Measurements from ENCODE around the gene DIAPH3. TPM values are rescaled to one million over a fixed set of nuclear protein-coding genes. Genes with fewer than 3 reads are reported as not detected.
"Not testable (repeated sequence)": the region's sequence is repeated elsewhere in the genome, so short reads cannot be mapped to it uniquely, and the experiment has no call there.

Gene DIAPH3
- polyA plus RNA-seq, 1 donor from 2014 or later: 0.37 TPM

- Histone ChIP-seq H3K36me3 (ENCODE audit: insufficient read depth, low read length) (no peaks in the 10 kb centered on the region), H4K20me1 (ENCODE audit: insufficient read depth) (no peaks in the 10 kb centered on the region), H3K9me2 (ENCODE audit: insufficient read depth, low read length) (no peaks in the 10 kb centered on the region), H3K27me3 (ENCODE audit: insufficient read depth, low read depth, low read length) (no peaks in the 10 kb centered on the region), H2AFZ (ENCODE audit: low read depth, low read length) (no peak overlapping the region), H3K4me2 (ENCODE audit: low read length) (no peak overlapping the region), H3K9me3 (ENCODE audit: low read length) (no peaks in the 10 kb centered on the region), H3K9ac (ENCODE audit: low read length) (no peak overlapping the region), H3K27ac (ENCODE audit: low read length) (no peak overlapping the region), H3K79me2 (replicated peaks; ENCODE audit: insufficient read depth, low read length) (no peaks in the 10 kb centered on the region), H3F3A (ENCODE audit: insufficient read depth, low read length, poor library complexity, severe bottlenecking) (no peaks in the 10 kb centered on the region), H3K4me3 (ENCODE audit: low read length) (no peak overlapping the region)
- TF ChIP-seq TAF1 (IDR thresholded peaks at IDR 0.05; ENCODE audit: low read depth): no peak
- no peak for TF ChIP-seq POLR2AphosphoS5 (IDR thresholded peaks at IDR 0.05)
- no peak for TF ChIP-seq EP300 (conservative IDR thresholded peaks at IDR 0.05; ENCODE audit: poor library complexity, severe bottlenecking)
- TF ChIP-seq EZH2 (IDR thresholded peaks at IDR 0.05; ENCODE audit: borderline replicate concordance, insufficient read depth, low read length, poor library complexity, severe bottlenecking): no peak
- no peak for TF ChIP-seq CTCF (IDR thresholded peaks at IDR 0.05; ENCODE audit: poor library complexity, severe bottlenecking)
- no peak for TF ChIP-seq RAD21 (conservative IDR thresholded peaks at IDR 0.05)
- no peak for TF ChIP-seq SMC3 (conservative IDR thresholded peaks at IDR 0.05; ENCODE audit: poor library complexity)
- TF ChIP-seq MXI1 (conservative IDR thresholded peaks at IDR 0.05; ENCODE audit: poor library complexity, severe bottlenecking): no peak
- TF ChIP-seq REST (IDR thresholded peaks at IDR 0.05; ENCODE audit: borderline replicate concordance): no peak
Measured at GRCh38 chr13:60090574-60090973, 73.2 kb downstream of the DIAPH3 start.

DNA sequence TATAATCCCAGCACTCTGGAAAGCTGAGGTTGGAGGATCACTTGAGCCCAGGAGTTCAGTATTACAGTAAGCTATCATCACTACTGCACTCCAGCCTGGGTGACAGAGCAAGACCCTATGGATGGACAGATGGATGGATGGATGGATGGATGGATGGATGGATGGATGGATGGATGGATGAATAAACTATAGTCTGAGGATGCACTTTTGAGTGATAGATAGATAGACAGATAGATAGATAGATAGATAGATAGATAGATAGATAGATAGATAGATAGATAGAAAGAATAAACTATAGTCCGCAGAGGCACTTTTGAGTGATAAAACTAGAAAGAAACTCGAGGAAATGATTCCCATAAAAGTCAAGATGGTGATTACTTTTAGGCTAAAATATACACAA is 79.9 kb downstream of the DIAPH3 start:
- H3F3A ChIP-seq (ENCODE audit: insufficient read depth, low read length, poor library complexity, severe bottlenecking); H3K9me2 ChIP-seq (ENCODE audit: insufficient read depth, low read length); H3K79me2 ChIP-seq (replicated peaks; ENCODE audit: insufficient read depth, low read length); H3K9ac ChIP-seq (ENCODE audit: low read length); H2AFZ ChIP-seq (ENCODE audit: low read depth, low read length); H3K4me3 ChIP-seq (ENCODE audit: low read length); H3K27me3 ChIP-seq (ENCODE audit: insufficient read depth, low read depth, low read length); H3K4me2 ChIP-seq (ENCODE audit: low read length); H4K20me1 ChIP-seq (ENCODE audit: insufficient read depth); H3K36me3 ChIP-seq (ENCODE audit: insufficient read depth, low read length); H3K27ac ChIP-seq (ENCODE audit: low read length); H3K9me3 ChIP-seq (ENCODE audit: low read length): not testable (repeated sequence)

GRCh38 chr13:60080850-60081249 is 82.9 kb downstream of the DIAPH3 start:
- Histone ChIP-seq H3K4me2 (ENCODE audit: low read length) (no peak overlapping the region), H3K9me3 (ENCODE audit: low read length) (no peaks in the 10 kb centered on the region), H3K27ac (ENCODE audit: low read length) (no peak overlapping the region), H3K27me3 (ENCODE audit: insufficient read depth, low read depth, low read length) (no peaks in the 10 kb centered on the region), H4K20me1 (ENCODE audit: insufficient read depth) (no peaks in the 10 kb centered on the region), H3F3A (ENCODE audit: insufficient read depth, low read length, poor library complexity, severe bottlenecking) (no peaks in the 10 kb centered on the region), H3K4me3 (ENCODE audit: low read length) (no peak overlapping the region), H3K9me2 (ENCODE audit: insufficient read depth, low read length) (no peaks in the 10 kb centered on the region), H3K36me3 (ENCODE audit: insufficient read depth, low read length) (no peaks in the 10 kb centered on the region), H3K79me2 (replicated peaks; ENCODE audit: insufficient read depth, low read length) (no peaks in the 10 kb centered on the region), H3K9ac (ENCODE audit: low read length) (no peak overlapping the region), H2AFZ (ENCODE audit: low read depth, low read length) (no peak overlapping the region)
- TF ChIP-seq RAD21 (conservative IDR thresholded peaks at IDR 0.05) (no peak), MXI1 (conservative IDR thresholded peaks at IDR 0.05; ENCODE audit: poor library complexity, severe bottlenecking) (no peak)
